WTC11 (cell line): Measurements from ENCODE around the gene SELENOH. TPM values are rescaled to one million over a fixed set of nuclear protein-coding genes. Genes with fewer than 3 reads are reported as not detected.

Source experiments
- ATAC-seq: fragments of 200-7000 bp; cut with Tn5 transposase; 2 replicates; pipeline ENCODE4 v1.10.0; 2021; ENCODE audit warnings: mild to moderate bottlenecking, moderate library complexity
- CTCF ChIA-PET: fragments of 300-600 bp; sonication (Branson Sonifier 250); formaldehyde crosslinking; loops from one replicate; lab custom pipeline; 2021; ENCODE audit warnings: antibody characterized with exemption; lab: Charles Lee
- POLR2A ChIA-PET: fragments of 350-600 bp; sonication (Branson Sonifier 250); formaldehyde crosslinking; loops from one replicate; lab custom pipeline; 2021; ENCODE audit warnings: antibody characterized with exemption; lab: Charles Lee
- DNase-seq: peaks from one replicate; pipeline ENCODE4 v3.0.0; 2021; ENCODE audit warnings: low spot score
- H3K27ac Mint-ChIP-seq: 2 replicates; pipeline ENCODE4 v1.8.0; 2021; ENCODE audit warnings: mixed read lengths
- H3K27me3 Mint-ChIP-seq: 2 replicates; pipeline ENCODE4 v1.8.0; 2021; ENCODE audit warnings: low read depth, mild to moderate bottlenecking, moderate library complexity, mixed read lengths
- H3K36me3 Mint-ChIP-seq: 2 replicates; pipeline ENCODE4 v1.8.0; 2021; ENCODE audit warnings: mixed read lengths
- H3K4me1 Mint-ChIP-seq: 2 replicates; pipeline ENCODE4 v1.8.0; 2022; ENCODE audit warnings: mixed read lengths
- H3K4me3 Mint-ChIP-seq: 2 replicates; pipeline ENCODE4 v1.8.0; 2021; ENCODE audit warnings: mild to moderate bottlenecking, moderate library complexity, mixed read lengths
- H3K9me3 Mint-ChIP-seq: 2 replicates; pipeline ENCODE4 v1.8.0; 2021; ENCODE audit warnings: mixed read lengths
- AFF4 ChIP-seq: sonication (generic); formaldehyde crosslinking; IDR thresholded peaks from 2 replicates; pipeline ENCODE4 v1.8.1; 2023; ENCODE audit warnings: mild to moderate bottlenecking, missing genetic modification reagents, borderline replicate concordance
- ATF2 ChIP-seq: sonication (generic); formaldehyde crosslinking; IDR thresholded peaks from 2 replicates; pipeline ENCODE4 v1.8.1; 2022; ENCODE audit warnings: low read depth, missing genetic modification reagents, borderline replicate concordance
- CREM ChIP-seq: sonication (generic); formaldehyde crosslinking; IDR thresholded peaks from 2 replicates; pipeline ENCODE4 v1.8.1; 2022; ENCODE audit warnings: mild to moderate bottlenecking, missing genetic modification reagents, moderate library complexity
- ESRRA ChIP-seq: sonication (generic); formaldehyde crosslinking; IDR thresholded peaks from 2 replicates; pipeline ENCODE4 v1.8.1; 2022; ENCODE audit warnings: mild to moderate bottlenecking, missing genetic modification reagents, borderline replicate concordance
- ETV6 ChIP-seq: sonication (generic); formaldehyde crosslinking; IDR thresholded peaks from 2 replicates; pipeline ENCODE4 v1.8.1; 2022; ENCODE audit warnings: mild to moderate bottlenecking, missing genetic modification reagents
- FOXK1 ChIP-seq: sonication (generic); formaldehyde crosslinking; IDR thresholded peaks from 2 replicates; pipeline ENCODE4 v1.8.0; 2022; ENCODE audit warnings: mild to moderate bottlenecking, moderate library complexity, missing genetic modification reagents
- GABPB1 ChIP-seq: sonication (generic); formaldehyde crosslinking; IDR thresholded peaks from 2 replicates; pipeline ENCODE4 v1.8.1; 2023; ENCODE audit warnings: mild to moderate bottlenecking, missing genetic modification reagents
- JUN ChIP-seq: sonication (generic); formaldehyde crosslinking; IDR thresholded peaks from 2 replicates; pipeline ENCODE4 v1.8.0; 2023; ENCODE audit warnings: mild to moderate bottlenecking, missing genetic modification reagents
- MAX ChIP-seq: sonication (generic); formaldehyde crosslinking; IDR thresholded peaks from 2 replicates; pipeline ENCODE4 v1.8.0; 2022; ENCODE audit warnings: mild to moderate bottlenecking, missing genetic modification reagents
- NFE2L1 ChIP-seq: sonication (generic); formaldehyde crosslinking; IDR thresholded peaks from 2 replicates; pipeline ENCODE4 v1.8.1; 2023; ENCODE audit warnings: missing genetic modification reagents
- NFYB ChIP-seq: sonication (generic); formaldehyde crosslinking; conservative IDR thresholded peaks from 2 replicates; pipeline ENCODE4 v1.8.0; 2022; ENCODE audit warnings: low read depth, missing genetic modification reagents
- SOX15 ChIP-seq: fragments of 250-450 bp; sonication (Bioruptor Pico); IDR thresholded peaks from 2 replicates; pipeline ENCODE4 v1.9.0; 2021; ENCODE audit warnings: mild to moderate bottlenecking
- ZBTB21 ChIP-seq: sonication (generic); formaldehyde crosslinking; IDR thresholded peaks from 2 replicates; pipeline ENCODE4 v1.8.1; 2023; ENCODE audit warnings: mild to moderate bottlenecking, missing genetic modification reagents, borderline replicate concordance
- ZNF138 ChIP-seq: sonication (generic); formaldehyde crosslinking; conservative IDR thresholded peaks from 2 replicates; pipeline ENCODE4 v1.8.1; 2022; ENCODE audit warnings: mild to moderate bottlenecking, moderate library complexity, missing genetic modification reagents
- ZNF416 ChIP-seq: fragments of 250-450 bp; sonication (Bioruptor Pico); IDR thresholded peaks from 2 replicates; pipeline ENCODE4 v1.9.0; 2021; ENCODE audit warnings: mild to moderate bottlenecking, inconsistent platforms
- total RNA-seq: library from RNA; stranded (reverse); gene quantifications from 3 replicates; pipeline ENCODE4 v1.2.3, GENCODE V29; 2021
- TF ChIP-seq, protein P1 (sequence below): fragments of 250-450 bp; sonication (Bioruptor Pico); conservative IDR thresholded peaks from 2 replicates; pipeline ENCODE4 v1.9.0; 2021; ENCODE audit warnings: mild to moderate bottlenecking
- TF ChIP-seq, protein P2 (sequence below): fragments of 250-450 bp; sonication (Bioruptor Pico); IDR thresholded peaks from 2 replicates; pipeline ENCODE4 v1.9.0; 2021; ENCODE audit warnings: mild to moderate bottlenecking
- TF ChIP-seq, protein P3 (sequence below): sonication (generic); formaldehyde crosslinking; IDR thresholded peaks from 2 replicates; pipeline ENCODE4 v1.8.1; 2023; ENCODE audit warnings: mild to moderate bottlenecking, missing genetic modification reagents

The SELENOH gene
- total RNA-seq, 1 experiment from 2014 or later = 251 TPM

GRCh38 chr11:57711414-57712255, 29.7 kb upstream of the SELENOH start, which contains the start of gene MED19:
TSS of gene MED19 (minus strand) at chr11:57712215. CDS start at chr11:57712179, 36 bp downstream.
- DNase-seq = peak; percentile 92
- POLR2A ChIA-PET = interaction anchor here (0.5 to 1.7 kb wide), 16 partner anchors 9 to 883 kb away, joined by 3 to 8 read pairs (median 4); partner anchors contain the start of gene SELENOH
- H3K36me3 Mint-ChIP-seq = peaks cover 24% of the 10 kb centered on the region
- CTCF ChIA-PET = interaction anchor here (0.5 to 4.2 kb wide), 8 partner anchors 18 to 812 kb away, joined by 3 to 31 read pairs (median 4); partner anchors contain the start of gene RTN4RL2
- H3K4me1 Mint-ChIP-seq = peaks cover 26% of the 10 kb centered on the region
- peak; percentile 77 for ATAC-seq
- peak within 1 kb of the TSS; percentile 99 for H3K27ac Mint-ChIP-seq
- H3K4me3 Mint-ChIP-seq = peak within 1 kb of the TSS; percentile 100
- H3K27me3 Mint-ChIP-seq = no peaks in the 10 kb centered on the region
- TF ChIP-seq ZBTB21 (CRISPR knock-in tag) (no peak), ZNF138 (no peak), MAX (CRISPR knock-in tag) (no peak), FOXK1 (CRISPR knock-in tag) (peak; percentile 61; the same call in 1 of the 2 replicates), GABPB1 (peak; percentile 27; the same call in 1 of the 2 replicates), AFF4 (CRISPR knock-in tag) (no peak), ZNF416 (CRISPR knock-in tag) (0 out of 2 replicates have a peak, but pooled peaks have one; percentile 70), SOX15 (no peak), ATF2 (CRISPR knock-in tag) (no peak), JUN (CRISPR knock-in tag) (no peak), CREM (no peak), NFYB (CRISPR knock-in tag) (peak; percentile 49; the same call in 1 of the 2 replicates), ETV6 (no peak), ESRRA (CRISPR knock-in tag) (no peak), NFE2L1 (CRISPR knock-in tag) (no peak)
- TF ChIP-seq, protein P1, sequence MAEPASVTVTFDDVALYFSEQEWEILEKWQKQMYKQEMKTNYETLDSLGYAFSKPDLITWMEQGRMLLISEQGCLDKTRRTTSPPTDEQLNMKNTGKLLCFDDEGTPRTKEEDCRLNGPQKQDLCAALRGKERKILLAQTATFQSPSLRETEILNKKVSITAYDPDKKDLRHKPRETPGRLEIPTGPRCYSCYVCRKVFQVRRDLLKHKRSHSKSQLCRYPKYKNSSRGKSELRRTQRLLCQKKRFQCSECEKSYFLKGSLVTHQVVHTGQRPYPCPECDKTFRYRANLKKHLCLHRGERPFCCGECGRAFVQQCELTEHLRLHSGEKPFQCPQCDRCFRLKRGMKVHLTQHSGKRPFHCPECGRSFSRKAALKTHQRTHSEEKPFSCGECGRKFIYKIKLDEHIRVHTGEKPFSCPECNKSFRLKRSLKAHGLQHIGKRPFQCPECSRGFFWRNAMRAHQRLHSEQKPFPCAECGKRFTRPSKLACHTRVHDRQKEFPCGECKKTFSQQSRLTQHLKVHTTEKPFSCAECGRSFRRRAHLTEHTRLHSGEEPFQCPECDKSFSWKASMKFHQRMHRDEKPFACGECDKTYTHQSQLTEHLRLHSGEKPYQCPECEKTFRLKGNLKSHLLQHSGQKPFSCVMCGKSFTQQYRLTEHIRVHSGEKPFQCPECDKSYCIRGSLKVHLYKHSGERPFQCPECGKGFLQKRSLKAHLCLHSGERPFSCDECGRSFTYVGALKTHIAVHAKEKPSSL (CRISPR knock-in tag) = no peak
- TF ChIP-seq, protein P2, sequence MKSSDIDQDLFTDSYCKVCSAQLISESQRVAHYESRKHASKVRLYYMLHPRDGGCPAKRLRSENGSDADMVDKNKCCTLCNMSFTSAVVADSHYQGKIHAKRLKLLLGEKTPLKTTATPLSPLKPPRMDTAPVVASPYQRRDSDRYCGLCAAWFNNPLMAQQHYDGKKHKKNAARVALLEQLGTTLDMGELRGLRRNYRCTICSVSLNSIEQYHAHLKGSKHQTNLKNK = no peak
- TF ChIP-seq, protein P3, sequence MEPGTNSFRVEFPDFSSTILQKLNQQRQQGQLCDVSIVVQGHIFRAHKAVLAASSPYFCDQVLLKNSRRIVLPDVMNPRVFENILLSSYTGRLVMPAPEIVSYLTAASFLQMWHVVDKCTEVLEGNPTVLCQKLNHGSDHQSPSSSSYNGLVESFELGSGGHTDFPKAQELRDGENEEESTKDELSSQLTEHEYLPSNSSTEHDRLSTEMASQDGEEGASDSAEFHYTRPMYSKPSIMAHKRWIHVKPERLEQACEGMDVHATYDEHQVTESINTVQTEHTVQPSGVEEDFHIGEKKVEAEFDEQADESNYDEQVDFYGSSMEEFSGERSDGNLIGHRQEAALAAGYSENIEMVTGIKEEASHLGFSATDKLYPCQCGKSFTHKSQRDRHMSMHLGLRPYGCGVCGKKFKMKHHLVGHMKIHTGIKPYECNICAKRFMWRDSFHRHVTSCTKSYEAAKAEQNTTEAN (CRISPR knock-in tag) = no peak
- H3K9me3 Mint-ChIP-seq = no peaks in the 10 kb centered on the region
